ENCODE data around the gene PHOX2A. TPM values are rescaled to one million over a fixed set of nuclear protein-coding genes. Genes with fewer than 3 reads are reported as not detected.
A peak's percentile ranks its signal among the peaks of the same experiment; 100 is the strongest.

The PHOX2A gene
- total RNA-seq, 1 experiment from 2014 or later, result not detected

GRCh38 chr11:72189455-72190250, 54.3 kb downstream of the PHOX2A start:
- H3K4me3 ChIP-seq (ENCODE audit: low read depth, low read length), result no peak overlapping the region
- Mint-ChIP-seq H3K4me1 (ENCODE audit: low read depth, unreplicated experiment) (peaks cover 23% of the 10 kb centered on the region), H3K27me3 (ENCODE audit: insufficient read depth, unreplicated experiment) (no peaks in the 10 kb centered on the region), H3K27ac (ENCODE audit: unreplicated experiment) (peak overlapping the region; percentile 93), H3K4me3 (ENCODE audit: unreplicated experiment) (peak overlapping the region; percentile 27), H3K36me3 (ENCODE audit: insufficient read depth, unreplicated experiment) (no peaks in the 10 kb centered on the region), H3K9me3 (ENCODE audit: unreplicated experiment) (no peaks in the 10 kb centered on the region)
- H3K9me3 ChIP-seq, result no peaks in the 10 kb centered on the region
- H3K27me3 ChIP-seq (replicated peaks; ENCODE audit: control insufficient read depth, insufficient read depth, low read length), result no peaks in the 10 kb centered on the region
- H3K36me3 ChIP-seq (ENCODE audit: control insufficient read depth, insufficient read depth, low read length), result no peaks in the 10 kb centered on the region
- TSS peak; percentile 13 for BruUV-seq (replicated peaks)
- intact Hi-C loops (cut with micrococcal nuclease; ENCODE audit: unreplicated experiment), result no loop called here
- H3K4me1 ChIP-seq, result peaks cover 34% of the 10 kb centered on the region
- DNase-seq, result peak; percentile 77 to 88
- ChIA-PET POLR2A (interaction anchor here (0.6 to 1.6 kb wide), 3 partner anchors 53 to 348 kb away, joined by 4 to 5 read pairs (median 4); partner anchors contain the start of gene ANAPC15), CTCF (interaction anchor here (0.5 to 1.5 kb wide), 6 partner anchors 13 to 485 kb away, joined by 3 to 6 read pairs (median 3); no protein-coding TSS in a partner anchor)
- TF ChIP-seq, protein P1, sequence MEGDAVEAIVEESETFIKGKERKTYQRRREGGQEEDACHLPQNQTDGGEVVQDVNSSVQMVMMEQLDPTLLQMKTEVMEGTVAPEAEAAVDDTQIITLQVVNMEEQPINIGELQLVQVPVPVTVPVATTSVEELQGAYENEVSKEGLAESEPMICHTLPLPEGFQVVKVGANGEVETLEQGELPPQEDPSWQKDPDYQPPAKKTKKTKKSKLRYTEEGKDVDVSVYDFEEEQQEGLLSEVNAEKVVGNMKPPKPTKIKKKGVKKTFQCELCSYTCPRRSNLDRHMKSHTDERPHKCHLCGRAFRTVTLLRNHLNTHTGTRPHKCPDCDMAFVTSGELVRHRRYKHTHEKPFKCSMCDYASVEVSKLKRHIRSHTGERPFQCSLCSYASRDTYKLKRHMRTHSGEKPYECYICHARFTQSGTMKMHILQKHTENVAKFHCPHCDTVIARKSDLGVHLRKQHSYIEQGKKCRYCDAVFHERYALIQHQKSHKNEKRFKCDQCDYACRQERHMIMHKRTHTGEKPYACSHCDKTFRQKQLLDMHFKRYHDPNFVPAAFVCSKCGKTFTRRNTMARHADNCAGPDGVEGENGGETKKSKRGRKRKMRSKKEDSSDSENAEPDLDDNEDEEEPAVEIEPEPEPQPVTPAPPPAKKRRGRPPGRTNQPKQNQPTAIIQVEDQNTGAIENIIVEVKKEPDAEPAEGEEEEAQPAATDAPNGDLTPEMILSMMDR (IDR thresholded peaks at IDR 0.05; ENCODE audit: insufficient read depth in 1 of 2, low read depth in 1 of 2, low read length in 1 of 2, severe bottlenecking in 1 of 2, unreplicated experiment in 1 of 2), result no peak

Other genes with a start within 250 kb of the PHOX2A start
- gene IL18BP, start 245.3 kb downstream of the PHOX2A start, total RNA-seq (2022), result 34.7 and 37.7 TPM in 2 replicates
- 182 and 190 TPM in 2 replicates for gene NUMA1, start 163.6 kb downstream of the PHOX2A start, total RNA-seq (2022)
- gene LRRC51, start 163.3 kb downstream of the PHOX2A start, total RNA-seq (2022), result 13.7 and 13.8 TPM in 2 replicates
- gene LAMTOR1, start 140.9 kb downstream of the PHOX2A start, total RNA-seq (2022), result 158 and 170 TPM in 2 replicates
- not detected in 2 replicates for gene TOMT, start 138.3 kb downstream of the PHOX2A start, total RNA-seq (2022)
- 98.6 and 105 TPM in 2 replicates for gene ANAPC15, start 131.5 kb downstream of the PHOX2A start, total RNA-seq (2022)
- gene FOLR3, start 108.5 kb downstream of the PHOX2A start, total RNA-seq (2022), result not detected in 2 replicates
- 65.9 and 93.4 TPM in 2 replicates for gene FOLR1, start 52.0 kb downstream of the PHOX2A start, total RNA-seq (2022)
- gene FOLR2, start 27.4 kb downstream of the PHOX2A start, total RNA-seq (2022), result not detected in 2 replicates
- gene INPPL1, start 19.4 kb downstream of the PHOX2A start, total RNA-seq (2022), result 393 and 396 TPM in 2 replicates
- 40.6 and 46.3 TPM in 2 replicates for gene CLPB, start 190.4 kb upstream of the PHOX2A start, total RNA-seq (2022)

All from Caco-2 (cell line).